GM18507 (cell line): ENCODE results near the gene OARD1.
"Not testable (repeated sequence)": the region's sequence is repeated elsewhere in the genome, so short reads cannot be mapped to it uniquely, and the experiment has no call there.

ENCODE experiments used
- DNase-seq: peaks from one replicate; pipeline ENCODE4 v3.0.0; 2011; ENCODE audit warnings: low read depth; ENCODE audit not compliant: insufficient read length; ENCODE audit errors: extremely low spot score
- FAIRE-seq: peaks from 2 replicates; lab custom pipeline; 2011; peaks lifted over from hg19 to GRCh38; lab: Jason Lieb, UNC

OARD1 gene

GRCh38 chr6:41071923-41072835 is at the start of gene OARD1:
Gene OARD1, minus strand, starts transcription at chr6:41072356. Its CDS starts 722 bp downstream, at chr6:41071634.
- DNase-seq (no peak), FAIRE-seq (peak; percentile 100)

- FAIRE-seq (no peak), DNase-seq (no peak)
These were observed 47.9 kb upstream of the OARD1 start for GRCh38 chr6:41120058-41120457.

- FAIRE-seq (no peak), DNase-seq (no peak)
These were observed 47.4 kb upstream of the OARD1 start for GRCh38 chr6:41119508-41119907.

- not testable (repeated sequence) for DNase-seq, FAIRE-seq
These were observed 42.9 kb upstream of the OARD1 start for GRCh38 chr6:41115027-41115426.

- DNase-seq (no peak), FAIRE-seq (no peak)
These were observed 38.9 kb upstream of the OARD1 start for GRCh38 chr6:41111017-41111416.

- no peak for DNase-seq
These were observed 31.7 kb upstream of the OARD1 start for GRCh38 chr6:41103847-41104246.

GRCh38 chr6:41100871-41101287 is 28.7 kb upstream of the OARD1 start:
- FAIRE-seq: no peak

More at GRCh38 chr6:41103847-41104246, 31.7 kb upstream of the OARD1 start:
- FAIRE-seq: no peak

GRCh38 chr6:41098366-41098765 is 26.2 kb upstream of the OARD1 start:
- DNase-seq (no peak), FAIRE-seq (no peak)

More at GRCh38 chr6:41100871-41101287, 28.7 kb upstream of the OARD1 start:
- no peak for DNase-seq

- no peak for DNase-seq
- FAIRE-seq: no peak
These were observed 25.4 kb upstream of the OARD1 start for GRCh38 chr6:41097467-41098090.

GRCh38 chr6:41093729-41094128 is 21.6 kb upstream of the OARD1 start:
- no peak for FAIRE-seq
- DNase-seq: no peak

- no peak for FAIRE-seq
- DNase-seq: no peak
These were observed 20.4 kb upstream of the OARD1 start for GRCh38 chr6:41092421-41093140.

GRCh38 chr6:41090841-41091761 is 18.9 kb upstream of the OARD1 start:
- no peak for FAIRE-seq
- DNase-seq: no peak

- DNase-seq: no peak
These were observed 16.3 kb upstream of the OARD1 start for GRCh38 chr6:41088451-41088850.

GRCh38 chr6:41085182-41085581 is 13.0 kb upstream of the OARD1 start:
- FAIRE-seq (no peak), DNase-seq (no peak)

More at GRCh38 chr6:41088451-41088850, 16.3 kb upstream of the OARD1 start:
- no peak for FAIRE-seq

- FAIRE-seq: no peak
These were observed 10.9 kb upstream of the OARD1 start for GRCh38 chr6:41083072-41083471.

GRCh38 chr6:41080621-41081020 is 8.5 kb upstream of the OARD1 start:
- FAIRE-seq (no peak), DNase-seq (no peak)

More at GRCh38 chr6:41083072-41083471, 10.9 kb upstream of the OARD1 start:
- no peak for DNase-seq

- DNase-seq (no peak), FAIRE-seq (no peak)
These were observed 6.9 kb upstream of the OARD1 start for GRCh38 chr6:41079080-41079479.

- FAIRE-seq: no peak
- no peak for DNase-seq
These were observed 5.9 kb upstream of the OARD1 start for GRCh38 chr6:41078101-41078500.

- DNase-seq (no peak), FAIRE-seq (no peak)
These were observed 5.4 kb upstream of the OARD1 start for GRCh38 chr6:41077536-41077935.
